ENCODE measurements around the gene SCAF11. TPM values are rescaled to one million over a fixed set of nuclear protein-coding genes. Genes with fewer than 3 reads are reported as not detected.

SCAF11 gene
- total and polyA plus RNA-seq, 10 of the 15 experiments (the other 5 are each of a cell fraction or from before 2014, with no cell fraction given): 42.0 to 153 (median 100) TPM

GRCh38 chr12:45989721-45990467, 480 bp downstream of the SCAF11 start (continued):
- peak; percentile 55 for TF ChIP-seq SPI1 (IDR thresholded peaks at IDR 0.05; ENCODE audit: borderline replicate concordance, insufficient read depth, low read depth, low read length)
- TF ChIP-seq TCF3 (IDR thresholded peaks at IDR 0.05; ENCODE audit: borderline replicate concordance, insufficient read depth, low read depth, low read length): 0 out of 2 replicates have a peak, but pooled peaks have one; percentile 25
- TF ChIP-seq FOXM1 (IDR thresholded peaks at IDR 0.05; ENCODE audit: low read depth, low read length): peak; percentile 19; the same call in 1 of the 2 replicates
- TF ChIP-seq MLLT1 (IDR thresholded peaks at IDR 0.05): peak; percentile 68; the same call in 1 of the 2 replicates
- TF ChIP-seq SIN3A (IDR thresholded peaks at IDR 0.05; ENCODE audit: low read depth, low read length): 0 out of 2 replicates have a peak, but pooled peaks have one; percentile 56
- TF ChIP-seq MEF2A (IDR thresholded peaks at IDR 0.05; ENCODE audit: insufficient read depth, low read depth, low read length): no peak
- TF ChIP-seq BHLHE40 (IDR thresholded peaks at IDR 0.05; ENCODE audit: borderline replicate concordance in 1 of 2, low read depth in 2 of 2, low read length in 1 of 2): peak in 1 of 2 experiments; percentile 66; a peak in 1 of 4 replicates
- TF ChIP-seq DPF2 (IDR thresholded peaks at IDR 0.05): peak; percentile 82
- TF ChIP-seq SMAD1 (IDR thresholded peaks at IDR 0.05; ENCODE audit: low read depth, partially characterized antibody): peak; percentile 63
- 0 out of 2 replicates have a peak, but pooled peaks have one; percentile 26 for TF ChIP-seq TBL1XR1 (IDR thresholded peaks at IDR 0.05; ENCODE audit: low read depth, low read length)
- TF ChIP-seq BACH1 (IDR thresholded peaks at IDR 0.05; ENCODE audit: borderline replicate concordance): peak; percentile 80
- TF ChIP-seq ZNF24 (IDR thresholded peaks at IDR 0.05): 0 out of 2 replicates have a peak, but pooled peaks have one; percentile 15
- TF ChIP-seq NR2C1 (IDR thresholded peaks at IDR 0.05): peak; percentile 75
- TF ChIP-seq CBFB (IDR thresholded peaks at IDR 0.05; ENCODE audit: low read depth): no peak
- peak; percentile 72 for TF ChIP-seq IKZF1 (conservative IDR thresholded peaks at IDR 0.05)
- no peak for TF ChIP-seq ZNF217 (IDR thresholded peaks at IDR 0.05)
- peak; percentile 39 for TF ChIP-seq POLR2A (IDR thresholded peaks at IDR 0.05; ENCODE audit: low read depth, low read length)
- peak; percentile 77 for TF ChIP-seq NR2F1 (conservative IDR thresholded peaks at IDR 0.05)
- TF ChIP-seq ZNF622 (IDR thresholded peaks at IDR 0.05): peak; percentile 52
- 0 out of 2 replicates have a peak, but pooled peaks have one; percentile 40 for TF ChIP-seq ASH2L (IDR thresholded peaks at IDR 0.05; ENCODE audit: borderline replicate concordance, low read depth)
- 0 out of 2 replicates have a peak, but pooled peaks have one; percentile 39 for TF ChIP-seq SMAD5 (IDR thresholded peaks at IDR 0.05; ENCODE audit: low read depth)
- TF ChIP-seq TAF1 (IDR thresholded peaks at IDR 0.05; ENCODE audit: borderline replicate concordance, low read depth, low read length): peak; percentile 55
- no peak for TF ChIP-seq REST (IDR thresholded peaks at IDR 0.05; ENCODE audit: low read depth, low read length)
- TF ChIP-seq NKRF (conservative IDR thresholded peaks at IDR 0.05): no peak
- TF ChIP-seq EED (IDR thresholded peaks at IDR 0.05; ENCODE audit: low read depth): 0 out of 2 replicates have a peak, but pooled peaks have one; percentile 40
